ENCODE results near the gene C18orf32. TPM values are rescaled to one million over a fixed set of nuclear protein-coding genes. Genes with fewer than 3 reads are reported as not detected.
A peak's percentile ranks its signal among the peaks of the same experiment; 100 is the strongest.
"Not testable (repeated sequence)": the region's sequence is repeated elsewhere in the genome, so short reads cannot be mapped to it uniquely, and the experiment has no call there.

Gene C18orf32
- total RNA-seq, 1 donor from 2014 or later = 45.3 TPM

DNA sequence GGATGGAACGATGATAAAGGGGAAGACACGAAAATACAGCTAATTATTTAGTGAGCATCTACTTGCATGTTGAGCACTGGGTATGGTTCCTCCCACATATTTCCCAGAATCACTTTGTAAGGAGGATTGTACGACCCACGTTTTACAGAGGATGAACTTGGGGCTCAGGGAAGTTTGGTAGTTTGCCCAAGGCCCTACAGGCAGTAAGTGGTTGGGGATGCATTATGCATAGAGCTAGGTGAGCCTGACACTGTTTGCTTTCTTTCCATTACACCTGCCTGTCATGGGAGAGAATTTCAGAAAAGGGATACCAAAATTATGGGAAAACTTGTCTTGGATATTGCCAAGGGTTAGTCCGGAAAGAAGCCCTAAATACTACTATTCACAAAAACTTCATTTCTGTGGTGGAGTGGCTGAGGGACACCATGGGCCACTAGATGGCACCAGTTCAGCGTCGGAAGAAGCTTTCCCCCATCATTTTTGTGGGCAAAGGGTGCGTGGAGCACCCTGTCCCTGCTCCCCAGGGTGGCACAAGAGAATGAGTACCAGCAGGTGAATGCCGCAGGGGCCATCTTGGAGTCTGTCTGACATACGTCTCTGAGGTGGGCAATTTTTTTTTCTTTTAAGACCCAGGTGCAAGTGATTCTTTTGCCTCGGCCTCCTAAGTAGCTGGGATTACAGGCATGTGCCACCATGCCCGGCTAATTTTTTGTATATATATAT is 23.5 kb upstream of the C18orf32 start:
- intact Hi-C loops (cut with DNase I) = loop anchor here (2.0 to 10.0 kb wide), 3 partner anchors 257 to 684 kb away; partner anchors contain the start of gene MYO5B
- no peak for DNase-seq (ENCODE audit: missing footprints)
- ATAC-seq = peak; percentile 65

DNA sequence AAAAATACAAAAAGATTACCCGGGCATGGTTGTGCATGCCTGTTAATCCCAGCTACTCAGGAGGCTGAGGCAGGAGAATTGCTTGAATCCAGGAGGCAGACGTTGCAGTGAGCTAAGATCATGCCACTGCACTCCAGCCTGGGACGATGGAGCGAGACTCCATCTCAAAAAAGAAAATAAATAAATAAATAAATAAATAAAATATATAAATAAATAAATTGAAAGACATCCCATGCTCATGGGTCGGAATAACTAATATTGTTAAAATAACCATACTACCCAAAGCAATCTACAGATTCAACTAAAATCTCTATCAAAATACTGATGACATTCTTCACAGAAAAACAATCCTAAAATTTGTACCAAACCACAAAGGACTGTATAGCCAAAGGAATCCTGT is 19.4 kb upstream of the C18orf32 start:
- ATAC-seq; intact Hi-C loops (cut with DNase I); DNase-seq (ENCODE audit: missing footprints): not testable (repeated sequence)

DNA sequence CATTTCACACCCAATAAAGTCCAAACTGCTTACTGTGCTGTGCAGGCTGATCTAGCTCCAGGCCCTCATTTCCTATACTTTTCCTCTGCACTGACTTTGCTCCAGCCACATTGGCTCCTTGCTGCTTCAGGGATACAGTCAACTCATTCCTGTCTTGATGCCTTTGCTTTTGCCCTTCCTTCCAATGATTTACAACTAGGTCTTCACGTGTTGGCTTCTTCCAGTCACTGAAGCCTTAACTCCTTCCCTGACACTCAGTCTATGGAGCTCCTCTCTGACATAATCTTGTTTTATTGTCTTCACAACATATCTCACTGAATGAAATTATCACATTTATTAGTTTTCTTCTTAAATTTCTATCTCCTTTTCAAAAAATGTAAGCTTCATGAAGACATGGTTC is 16.9 kb upstream of the C18orf32 start:
- DNase-seq (ENCODE audit: missing footprints) (no peak), ATAC-seq (no peak)
- intact Hi-C loops (cut with DNase I) = no loop called here

DNA sequence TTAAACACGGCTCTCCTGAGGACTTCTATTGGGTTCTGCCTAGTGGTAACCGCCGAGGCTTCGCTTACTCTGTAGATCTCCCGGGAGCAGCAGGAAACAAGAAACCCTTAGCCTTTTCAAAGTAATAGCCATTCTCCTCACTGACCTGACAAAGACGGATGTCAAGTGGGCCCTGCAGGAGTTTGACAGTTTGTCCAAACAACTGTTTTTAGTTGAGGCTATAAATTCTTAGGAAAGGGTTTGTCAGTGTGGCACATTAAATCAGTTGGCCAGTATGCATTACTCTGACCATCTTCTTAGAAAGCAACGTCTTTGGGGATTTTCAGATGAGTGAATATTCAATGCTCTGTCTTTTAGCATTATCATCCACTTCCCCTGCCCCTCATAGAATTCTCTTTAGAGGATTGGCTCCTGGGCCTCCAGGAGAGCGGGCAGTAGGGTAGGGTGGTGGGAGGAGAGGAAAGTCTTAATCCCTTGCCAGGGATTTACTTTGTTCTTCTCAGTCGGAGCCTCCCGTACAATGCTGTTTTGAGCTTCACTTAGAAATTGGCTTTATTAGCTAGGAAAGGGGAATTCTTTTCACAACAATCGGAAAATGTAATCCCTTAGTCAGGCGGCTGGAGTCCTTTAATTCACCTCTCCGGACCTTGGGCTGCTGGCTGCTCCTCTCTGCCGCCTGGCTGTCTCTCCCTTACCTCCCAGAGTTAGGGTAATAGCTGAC is 13.3 kb upstream of the C18orf32 start:
- intact Hi-C loops (cut with DNase I) = no loop called here
- no peak for ATAC-seq
- no peak for DNase-seq (ENCODE audit: missing footprints)

DNA sequence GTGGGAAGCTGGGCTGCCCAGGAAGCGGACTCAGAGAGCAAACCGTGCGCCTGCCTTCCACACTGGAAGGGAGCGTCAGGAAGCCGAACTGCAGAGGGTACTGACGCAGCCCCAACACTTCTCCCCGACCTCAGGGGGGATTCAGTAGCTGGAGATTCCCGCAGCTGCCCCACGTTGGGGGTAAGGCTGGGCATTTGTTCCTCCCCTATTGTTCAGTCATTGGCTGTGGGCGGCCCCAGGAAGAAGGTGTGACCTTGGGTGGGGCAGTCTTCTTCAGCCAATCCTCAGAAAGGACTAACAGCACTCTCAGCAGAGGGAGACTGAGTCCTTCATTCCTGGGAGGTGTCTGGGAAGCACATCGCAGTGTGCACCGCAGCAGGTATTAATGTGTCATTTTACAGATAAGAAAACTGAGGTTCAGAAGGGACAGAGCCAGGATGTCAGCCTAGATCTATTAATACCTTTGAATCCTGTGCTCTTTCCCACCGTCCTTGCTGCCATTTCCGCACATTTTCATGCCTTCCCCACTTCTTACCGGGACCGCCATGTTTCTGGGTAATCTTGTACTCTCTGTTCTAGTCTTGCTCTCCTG is 12.1 kb upstream of the C18orf32 start:
- intact Hi-C loops (cut with DNase I) = loop anchor here (10.0 kb wide), 1 partner anchor 316 kb away; the partner anchor contains the start of gene ACAA2
- no peak for ATAC-seq
- no peak for DNase-seq (ENCODE audit: missing footprints)

DNA sequence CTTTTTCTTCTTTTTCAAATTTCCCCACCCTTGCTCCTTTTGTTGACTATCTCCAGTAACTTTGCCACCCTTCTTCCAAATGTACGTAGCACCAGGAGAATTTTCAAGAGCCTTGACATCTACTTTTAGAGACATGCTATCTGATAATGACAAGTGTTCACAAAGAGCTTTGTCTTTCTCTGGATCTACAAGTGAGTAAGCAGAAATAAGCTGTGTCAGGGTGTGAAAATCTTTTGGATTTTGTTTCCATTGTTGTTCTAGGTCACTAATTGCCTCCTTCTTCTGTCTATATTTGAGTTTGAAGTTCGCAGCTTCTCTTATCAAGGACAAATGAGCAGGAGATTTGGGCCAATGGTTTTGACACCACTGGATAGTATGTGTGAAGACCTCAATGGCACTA is 8.4 kb upstream of the C18orf32 start:
- no peak for DNase-seq (ENCODE audit: missing footprints)
- ATAC-seq = no peak
- intact Hi-C loops (cut with DNase I) = loop anchor here (10.0 kb wide), 1 partner anchor 319 kb away; the partner anchor contains the start of gene ACAA2

DNA sequence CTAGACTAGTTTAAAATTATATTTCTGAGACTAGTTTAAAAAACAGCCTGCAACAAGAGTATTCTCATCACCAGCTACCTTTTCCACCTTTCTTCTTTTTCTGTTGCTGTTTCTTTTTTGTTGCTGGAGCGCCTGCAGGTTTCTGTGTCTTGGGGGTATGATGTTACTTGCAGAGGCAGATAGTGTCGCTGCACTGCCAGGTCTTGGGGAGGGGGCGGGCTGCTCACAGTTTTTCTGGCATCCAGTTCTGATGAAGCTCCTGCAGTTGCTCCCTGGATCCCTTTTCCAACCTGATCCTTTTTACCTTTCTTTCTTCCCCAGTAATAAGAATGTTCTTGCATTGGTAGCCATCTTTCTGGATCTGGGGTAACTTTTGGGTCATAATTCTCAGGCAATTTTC is 8.0 kb upstream of the C18orf32 start:
- intact Hi-C loops (cut with DNase I) = loop anchor here (10.0 kb wide), 1 partner anchor 320 kb away; the partner anchor contains the start of gene ACAA2
- DNase-seq (ENCODE audit: missing footprints) = no peak
- no peak for ATAC-seq

DNA sequence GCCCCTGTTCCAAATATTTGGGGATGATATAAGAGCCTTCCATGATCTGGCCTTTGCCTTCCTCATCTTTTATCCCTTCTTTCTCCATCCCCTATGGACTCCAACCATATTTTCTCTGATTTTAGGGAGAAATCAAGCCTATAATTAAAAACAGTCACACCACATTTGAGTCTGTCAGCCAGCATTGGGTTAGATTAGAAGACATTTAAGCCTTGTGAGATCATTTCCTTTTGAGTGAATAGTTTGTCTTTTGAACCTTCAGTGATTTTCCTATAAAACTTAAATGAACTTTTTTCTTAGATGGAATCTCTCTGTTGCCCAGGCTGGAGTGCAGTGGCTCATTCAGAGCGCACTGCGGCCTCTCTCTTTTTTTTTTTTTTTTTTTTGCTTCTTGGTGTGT is 7.6 kb upstream of the C18orf32 start:
- DNase-seq (ENCODE audit: missing footprints) (no peak), ATAC-seq (no peak)
- intact Hi-C loops (cut with DNase I) = loop anchor here (10.0 kb wide), 1 partner anchor 320 kb away; the partner anchor contains the start of gene ACAA2

DNA sequence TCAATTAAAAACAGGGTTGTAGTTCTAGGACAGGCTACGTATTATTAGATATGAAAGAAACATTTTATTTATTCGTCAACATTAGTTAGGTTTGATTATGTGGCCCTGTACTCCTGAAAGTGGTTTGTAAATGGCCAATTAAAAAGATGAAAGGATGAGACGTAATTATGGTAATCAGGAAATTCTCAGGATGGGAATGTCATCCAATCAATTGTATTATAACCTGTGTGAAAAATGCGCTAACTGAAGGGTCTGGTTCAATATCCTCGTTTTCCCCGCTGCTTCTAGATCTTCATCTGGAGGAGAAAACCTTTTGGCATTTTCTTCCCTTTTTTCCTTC is 5.6 kb upstream of the C18orf32 start:
- ATAC-seq = peak; percentile 5
- no peak for DNase-seq (ENCODE audit: missing footprints)
- intact Hi-C loops (cut with DNase I) = loop anchor here (10.0 kb wide), 1 partner anchor 322 kb away; the partner anchor contains the start of gene ACAA2

DNA sequence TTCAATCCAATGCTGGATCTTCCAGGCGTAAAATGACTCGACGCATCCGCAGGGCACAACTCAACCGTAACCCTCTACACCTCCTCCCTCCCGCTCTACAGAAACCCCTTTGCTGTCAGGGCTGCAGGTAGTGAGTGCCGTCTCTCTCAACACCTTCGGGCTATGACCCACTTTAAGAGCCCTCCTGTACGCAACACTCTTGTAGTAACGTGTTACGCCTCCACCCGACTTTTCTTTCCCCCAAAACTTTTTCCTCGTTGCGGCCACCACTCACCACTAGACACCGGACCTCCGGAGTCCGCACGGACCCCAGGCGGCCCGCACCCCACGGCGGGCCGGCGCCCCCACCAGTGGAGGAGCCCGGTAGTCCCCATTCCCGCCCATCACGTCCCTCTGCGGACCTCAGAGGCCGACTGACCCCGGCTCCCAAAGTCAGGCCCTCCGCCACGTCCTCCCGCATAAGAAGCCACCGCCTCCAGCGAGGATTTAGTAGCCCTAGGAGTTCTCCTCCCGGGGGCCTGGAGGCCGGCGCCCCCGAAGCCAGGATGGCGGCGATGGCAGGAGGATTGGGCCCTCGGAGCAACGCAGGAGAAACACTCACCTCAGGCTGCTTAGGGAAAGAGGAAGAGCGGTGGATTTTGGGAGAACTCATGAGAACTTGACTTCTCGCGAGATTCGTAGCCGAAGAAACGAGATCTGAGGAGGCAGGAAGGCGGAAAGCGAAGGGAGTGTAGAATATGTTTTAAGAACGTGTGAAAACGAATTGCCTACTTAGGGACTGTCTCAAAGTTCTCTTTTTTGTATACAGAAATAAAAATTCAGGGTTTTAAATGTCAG is 5.0 kb upstream of the C18orf32 start, which contains the start of gene RPL17:
Gene RPL17 (minus strand): TSS at position 609 of the 837 bp plus-strand sequence.
- intact Hi-C loops (cut with DNase I) = loop anchor here (10.0 kb wide), 1 partner anchor 323 kb away; the partner anchor contains the start of gene ACAA2
- DNase-seq (ENCODE audit: missing footprints) (peak; percentile 76), ATAC-seq (peak; percentile 90)

DNA sequence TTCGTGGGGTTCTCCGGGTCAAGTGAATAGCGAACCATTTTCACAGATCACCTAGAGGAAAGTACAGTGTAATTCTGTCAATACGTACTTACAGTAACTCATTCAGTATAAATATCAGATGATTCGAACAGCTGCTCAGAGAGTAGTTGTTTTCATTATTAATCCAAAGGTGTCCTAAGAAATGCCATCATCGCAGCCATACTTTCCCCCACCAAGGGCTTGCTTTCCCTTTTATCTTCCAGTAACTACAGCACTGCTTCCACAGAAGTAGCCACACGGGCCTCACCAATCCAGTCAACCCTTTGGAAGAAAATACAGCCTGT is 4.5 kb upstream of the C18orf32 start:
- intact Hi-C loops (cut with DNase I) = loop anchor here (10.0 kb wide), 1 partner anchor 323 kb away; the partner anchor contains the start of gene ACAA2
- ATAC-seq = no peak

DNA sequence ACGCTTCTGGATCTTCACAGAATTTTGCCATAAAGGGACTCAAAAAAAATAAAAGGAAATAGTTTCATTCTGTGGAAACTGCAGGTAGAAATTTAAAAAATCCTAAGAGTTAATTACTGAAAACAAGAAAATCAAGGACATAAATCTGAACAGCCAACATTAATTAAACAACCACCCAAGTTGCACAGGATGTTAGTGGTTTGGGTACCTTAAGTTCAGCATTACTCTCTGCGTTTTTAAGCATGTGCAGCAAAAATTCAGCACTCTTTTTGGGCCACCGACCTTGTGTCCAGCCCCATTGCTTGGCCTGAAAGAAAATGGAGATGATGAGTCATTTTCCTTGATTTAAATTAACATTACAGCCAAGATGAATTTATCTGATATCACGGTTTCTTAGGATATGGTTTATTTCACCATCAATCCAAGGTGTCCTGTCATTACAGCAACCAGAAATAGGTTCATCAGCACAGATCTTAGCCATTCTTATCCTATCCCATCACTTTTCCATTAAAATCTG is 3.3 kb upstream of the C18orf32 start:
- DNase-seq (ENCODE audit: missing footprints) (no peak), ATAC-seq (no peak)
- intact Hi-C loops (cut with DNase I) = loop anchor here (10.0 kb wide), 1 partner anchor 324 kb away; the partner anchor contains the start of gene ACAA2

More for the DNA sequence above, 4.5 kb upstream of the C18orf32 start:
- no peak for DNase-seq (ENCODE audit: missing footprints)

DNA sequence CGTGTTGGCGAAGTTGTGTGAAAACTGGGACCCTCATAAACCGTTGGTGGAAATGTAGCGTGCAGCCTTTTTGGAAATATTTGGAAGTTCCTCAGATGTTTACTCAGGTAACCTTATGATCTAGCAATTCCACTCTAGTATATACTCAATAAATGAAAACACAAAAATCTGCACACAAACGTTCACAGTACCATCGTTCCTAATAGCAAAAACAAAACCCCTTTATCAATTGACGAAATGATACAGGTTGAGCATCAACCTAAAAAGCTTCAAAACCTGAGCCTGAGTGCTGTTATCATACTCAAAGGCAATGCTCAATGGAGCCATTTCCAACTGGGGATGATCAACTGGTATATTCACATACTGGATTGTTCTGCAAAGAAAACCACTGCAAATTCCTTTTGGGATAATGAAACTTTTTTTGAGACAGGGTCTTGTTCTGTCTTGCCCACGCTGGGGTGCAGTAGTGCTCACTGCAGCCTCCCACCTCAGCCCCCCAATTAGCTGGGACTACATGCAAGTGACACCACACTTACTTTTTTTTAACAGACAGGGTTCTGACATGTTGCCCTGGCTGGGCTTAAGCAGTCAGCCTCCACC is 777 bp upstream of the C18orf32 start:
- ATAC-seq (no peak), DNase-seq (ENCODE audit: missing footprints) (no peak)
- intact Hi-C loops (cut with DNase I) = loop anchor here (10.0 kb wide), 1 partner anchor 797 kb away; the partner anchor contains the start of genes CXXC1 and MBD1

DNA sequence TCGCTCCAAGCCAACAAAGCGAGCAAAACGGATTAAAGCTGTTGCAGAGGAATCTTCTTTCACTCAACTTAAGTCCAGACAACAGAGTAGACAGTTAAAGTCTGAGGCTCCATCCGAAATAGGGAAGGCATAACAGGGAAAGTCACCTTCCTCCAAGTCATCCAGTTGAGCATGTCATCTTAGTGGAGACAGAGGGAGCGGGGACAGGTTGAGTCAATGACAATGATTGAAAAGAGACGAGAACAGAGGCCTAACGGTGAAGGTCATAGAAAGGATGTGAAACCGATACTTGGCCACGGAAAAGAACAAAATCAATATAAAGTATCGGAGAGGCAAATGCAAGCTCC is 455 bp downstream of the C18orf32 start:
- peak; percentile 16 for ATAC-seq
- DNase-seq (ENCODE audit: missing footprints) = no peak

DNA sequence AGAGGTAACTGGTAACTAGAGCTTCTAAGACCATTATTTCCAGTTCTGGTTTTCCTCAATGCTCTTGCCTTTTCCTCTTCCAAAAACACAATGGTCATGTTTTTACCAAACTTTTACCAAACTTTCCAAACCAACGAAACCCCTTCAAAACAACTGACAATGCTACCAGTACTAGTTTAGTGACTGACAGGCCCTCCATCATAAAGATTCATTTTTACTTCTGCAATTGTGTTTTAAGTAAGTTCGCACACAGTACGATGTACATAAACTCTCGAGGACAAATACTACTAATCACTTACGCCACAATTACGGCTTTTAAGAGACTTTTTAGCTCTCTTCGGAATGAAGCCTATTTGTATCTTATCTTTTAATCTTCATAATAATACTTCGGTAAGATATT is 900 bp downstream of the C18orf32 start:
- intact Hi-C loops (cut with DNase I) = loop anchor here (10.0 kb wide), 1 partner anchor 799 kb away; the partner anchor contains the start of genes CXXC1 and MBD1
- ATAC-seq (no peak), DNase-seq (ENCODE audit: missing footprints) (no peak)

More for the DNA sequence above, 455 bp downstream of the C18orf32 start:
- intact Hi-C loops (cut with DNase I) = loop anchor here (10.0 kb wide), 1 partner anchor 798 kb away; the partner anchor contains the start of genes CXXC1 and MBD1

DNA sequence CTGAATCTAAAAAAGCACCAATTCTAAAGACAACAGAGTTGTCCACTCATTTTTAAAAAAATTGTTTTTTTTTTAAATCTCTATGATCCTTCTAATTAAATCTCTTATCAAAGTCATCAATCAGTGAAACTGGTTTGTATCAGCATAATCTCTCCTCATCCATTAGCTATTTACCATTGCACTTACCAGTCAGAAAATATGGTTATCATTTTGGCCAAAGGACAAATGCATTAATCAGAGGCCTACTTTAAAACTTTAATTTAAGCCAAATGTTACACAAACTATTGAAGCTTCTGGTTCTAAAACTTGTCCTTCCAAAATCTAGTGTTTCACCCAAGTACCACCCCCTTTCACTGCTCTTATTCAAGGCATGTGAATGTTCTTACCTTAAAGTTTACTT is 3.8 kb downstream of the C18orf32 start:
- intact Hi-C loops (cut with DNase I) = loop anchor here (10.0 kb wide), 1 partner anchor 802 kb away; the partner anchor contains the start of genes CXXC1 and MBD1
- DNase-seq (ENCODE audit: missing footprints) (no peak), ATAC-seq (no peak)

DNA sequence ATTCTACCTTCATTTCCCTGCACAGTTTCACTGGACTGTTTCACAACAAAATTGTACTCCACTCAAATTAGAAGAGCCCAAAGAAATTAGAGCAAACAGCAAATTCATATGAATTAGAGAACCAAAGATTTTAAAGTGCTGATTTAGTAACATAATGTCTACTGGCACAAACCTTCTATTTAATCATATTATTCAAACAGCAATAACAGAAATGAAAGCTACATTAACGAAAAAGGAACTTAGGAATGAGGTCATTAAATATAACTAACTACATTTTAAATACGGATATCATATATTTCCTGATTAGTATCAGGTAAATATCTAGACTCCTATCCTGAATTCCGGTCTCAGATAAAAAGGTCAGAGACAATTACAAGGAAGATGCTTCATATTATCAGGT is 5.1 kb downstream of the C18orf32 start:
- intact Hi-C loops (cut with DNase I) = loop anchor here (10.0 kb wide), 1 partner anchor 803 kb away; the partner anchor contains the start of genes CXXC1 and MBD1
- ATAC-seq (no peak), DNase-seq (ENCODE audit: missing footprints) (no peak)
